ENCODE data around the gene SLC17A1. TPM values are rescaled to one million over a fixed set of nuclear protein-coding genes. Genes with fewer than 3 reads are reported as not detected.
"Not testable (repeated sequence)": the region's sequence is repeated elsewhere in the genome, so short reads cannot be mapped to it uniquely, and the experiment has no call there.

The SLC17A1 gene
- total RNA-seq, 1 donor from 2014 or later = not detected

DNA sequence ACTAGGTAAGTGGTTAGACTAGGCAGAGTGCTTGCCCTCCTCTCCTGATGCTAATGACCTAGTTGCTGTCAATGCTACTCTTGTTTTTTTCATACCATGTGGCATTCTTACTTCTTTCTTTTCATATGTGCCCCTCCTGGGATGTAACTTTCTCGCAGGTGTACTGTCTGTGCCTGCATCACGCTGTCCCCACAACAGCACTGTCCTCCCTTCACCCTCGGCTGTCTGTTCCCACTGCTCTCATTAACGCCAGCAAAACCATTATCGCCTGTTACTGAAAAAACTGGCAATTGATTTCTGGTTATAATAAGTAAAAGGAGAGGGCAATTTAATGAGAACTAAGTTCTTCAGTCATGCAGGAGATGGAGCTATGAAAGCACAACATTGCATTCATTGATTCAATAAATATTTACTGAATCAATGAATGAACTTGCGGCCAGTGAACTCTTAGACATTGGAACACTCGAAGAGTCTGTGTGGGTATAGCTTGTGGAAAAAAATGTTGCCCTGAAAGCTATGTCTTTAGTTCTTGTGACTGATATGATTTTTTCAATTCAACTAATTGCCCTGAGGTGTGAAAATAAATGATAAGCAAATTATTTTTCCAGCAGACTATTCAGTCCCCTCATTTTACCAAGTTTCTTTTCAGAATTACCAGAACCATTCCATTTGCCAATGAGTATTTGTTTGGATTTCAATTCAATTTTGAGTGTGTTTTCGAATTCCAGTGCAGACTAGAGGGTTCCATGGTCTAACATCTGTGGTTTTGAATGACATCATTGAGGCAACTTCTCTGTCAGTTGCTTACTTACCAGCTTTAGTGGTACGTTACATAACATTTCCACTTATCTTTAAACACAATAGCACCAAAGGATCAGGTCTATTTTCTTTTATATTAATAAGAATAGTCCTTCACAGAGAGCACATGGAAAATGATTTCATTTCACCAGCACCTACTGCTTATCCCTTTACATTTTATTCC lies 75.2 kb downstream of the SLC17A1 start:
- no peak for DNase-seq

DNA sequence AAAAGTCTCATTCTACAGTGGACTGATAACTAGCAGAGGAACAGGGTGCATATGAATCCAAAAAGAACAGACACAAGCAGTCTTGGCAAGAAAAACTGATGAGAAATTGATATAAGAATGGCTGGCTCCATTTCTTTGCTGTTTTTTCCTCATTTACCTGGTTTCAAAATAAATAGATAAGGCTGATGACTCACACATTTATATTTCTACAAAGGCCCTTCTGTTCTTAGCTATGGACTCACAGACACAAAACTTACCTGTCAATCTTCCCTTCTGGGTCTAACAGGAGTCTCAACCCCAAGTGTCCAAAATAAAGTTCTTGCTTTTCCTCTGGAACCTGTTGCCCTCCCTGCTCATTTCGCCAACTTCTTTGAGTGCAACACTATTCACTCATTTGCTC lies 76.4 kb downstream of the SLC17A1 start:
- DNase-seq = no peak

DNA sequence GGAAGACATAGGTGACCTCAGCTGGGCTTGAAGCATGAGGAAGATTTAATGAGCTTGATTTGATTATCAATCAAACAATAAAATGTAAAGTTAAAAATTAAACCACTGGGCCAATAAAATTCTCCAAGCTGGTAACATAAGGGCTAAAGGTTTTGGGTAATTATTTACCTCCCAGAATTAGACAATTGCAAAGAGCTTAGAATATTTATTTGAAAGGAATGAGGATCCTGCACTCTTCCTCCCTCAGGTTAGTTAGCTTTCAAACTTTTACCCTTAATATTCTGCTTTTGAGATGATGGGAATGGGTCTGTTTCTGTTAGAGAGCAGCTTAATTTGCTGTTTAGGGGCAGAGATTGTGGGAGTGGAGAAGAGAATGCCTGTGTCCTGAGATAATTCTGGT lies 77.3 kb downstream of the SLC17A1 start, which contains the start of gene SLC17A4:
Gene SLC17A4 (plus strand): TSS at position 208 of the 400 bp plus-strand sequence. CDS start 7,221 bp downstream, outside the sequence.
- no peak for DNase-seq

DNA sequence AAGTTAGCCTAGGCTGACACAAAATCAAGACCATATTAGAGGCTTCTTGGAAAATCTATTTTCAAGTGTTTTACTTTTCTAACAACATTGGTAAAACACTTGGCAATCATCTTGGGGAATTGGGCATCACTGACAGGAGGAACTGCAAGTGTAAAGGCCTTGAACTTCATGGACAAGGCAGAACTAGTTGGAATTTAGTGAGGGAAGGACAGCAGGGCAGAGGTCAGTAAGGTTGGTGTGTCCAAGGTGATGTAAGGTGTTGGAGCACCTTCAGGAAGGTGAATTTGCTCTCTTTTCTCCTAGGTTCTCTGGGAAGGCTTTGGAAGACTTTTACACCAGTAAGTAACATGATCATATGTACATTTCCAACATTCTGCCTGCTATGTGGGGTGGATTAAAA lies 78.8 kb downstream of the SLC17A1 start:
- no peak for DNase-seq

DNA sequence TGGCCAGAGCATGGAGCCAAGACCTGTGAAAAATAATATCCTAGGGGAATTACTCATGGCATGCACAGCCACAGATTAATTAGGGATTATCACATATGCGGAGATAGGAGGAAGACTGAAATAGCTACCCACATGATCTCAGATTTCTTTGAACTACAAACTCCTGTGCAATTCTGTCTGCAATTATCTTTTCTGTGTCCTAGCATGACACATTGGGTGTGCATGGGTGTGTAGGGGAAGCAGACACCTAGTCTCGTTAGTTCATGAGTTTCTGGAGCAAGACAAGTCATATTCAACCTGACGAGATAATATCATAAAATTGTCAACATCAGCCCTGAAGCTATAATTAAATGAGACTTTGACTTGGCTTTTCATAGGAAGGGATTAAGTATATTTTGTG lies 80.9 kb downstream of the SLC17A1 start:
- no peak for DNase-seq

DNA sequence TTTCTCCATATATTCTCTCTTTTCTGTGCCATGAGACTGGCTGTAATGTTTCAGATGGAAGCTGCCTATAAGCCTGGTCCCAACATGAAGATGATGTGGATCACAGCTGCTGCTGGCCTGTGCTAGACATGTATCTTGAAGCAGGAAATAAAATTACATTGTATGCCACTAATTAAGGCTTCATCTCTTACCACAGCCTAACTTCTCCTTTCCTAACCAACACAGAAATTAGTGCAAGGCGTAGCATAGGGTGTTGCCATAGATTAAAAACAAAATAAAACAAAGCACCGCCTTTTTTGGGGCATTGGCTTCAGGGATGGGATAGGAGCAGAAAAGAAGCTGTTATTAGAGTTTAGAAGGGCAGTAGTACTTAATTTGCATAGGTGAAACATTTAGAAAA lies 82.0 kb downstream of the SLC17A1 start:
- DNase-seq = no peak

DNA sequence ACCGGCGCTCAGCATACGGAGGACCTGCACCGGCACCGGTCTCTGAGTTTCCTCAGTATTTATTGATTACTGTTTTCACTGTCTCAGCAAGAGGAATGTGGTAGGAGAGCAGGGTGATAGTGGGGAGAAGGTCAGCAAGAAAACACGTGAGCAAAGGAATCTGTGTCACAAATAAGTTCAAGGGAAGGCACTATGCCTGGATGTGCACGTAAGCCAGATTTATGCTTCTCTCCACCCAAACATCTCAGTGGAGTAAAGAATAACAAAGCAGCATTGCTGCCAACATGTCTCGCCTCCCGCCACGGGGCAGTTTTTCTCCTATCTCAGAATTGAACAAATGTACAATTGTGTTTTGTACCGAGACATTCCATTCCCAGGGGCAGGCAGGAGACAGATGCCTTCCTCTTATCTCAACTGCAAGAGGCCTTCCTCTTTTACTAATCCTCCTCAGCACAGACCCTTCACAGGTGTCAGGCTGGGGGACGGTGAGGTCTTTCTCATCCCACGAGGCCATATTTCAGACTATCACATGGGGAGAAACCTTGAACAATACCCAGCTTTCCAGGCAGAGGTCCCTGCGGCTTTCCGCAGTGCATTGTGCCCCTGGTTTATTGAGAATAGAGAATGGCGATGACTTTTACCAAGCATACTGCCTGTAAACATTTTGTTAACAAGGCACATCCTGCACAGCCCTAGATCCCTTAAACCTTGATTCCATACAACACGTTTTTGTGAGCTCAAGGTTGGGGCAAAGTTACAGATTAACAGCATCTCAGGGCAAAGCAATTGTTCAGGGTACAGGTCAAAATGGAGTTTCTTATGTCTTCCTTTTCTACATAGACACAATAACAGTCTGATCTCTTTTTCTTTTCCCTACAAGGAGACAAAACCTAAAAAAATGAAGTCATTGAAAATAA lies 83.0 kb downstream of the SLC17A1 start:
- DNase-seq = not testable (repeated sequence)

DNA sequence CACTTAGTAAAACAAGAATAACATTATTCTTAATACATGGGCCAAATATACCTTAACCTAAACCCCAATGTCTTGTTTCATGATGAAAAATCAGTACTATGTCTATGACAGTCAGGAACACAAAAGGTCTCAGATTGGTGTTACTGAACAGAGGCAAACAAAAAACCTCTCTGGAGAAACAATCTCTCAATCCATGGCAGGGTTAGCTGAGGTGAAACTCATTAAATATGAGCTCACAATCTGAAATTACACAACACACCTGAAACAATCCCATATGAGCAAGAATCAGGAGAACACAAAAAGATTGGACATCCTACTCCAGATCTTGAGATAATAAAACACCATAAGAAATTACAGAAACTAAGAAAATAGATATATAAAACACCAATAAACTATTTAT lies 83.8 kb downstream of the SLC17A1 start:
- no peak for DNase-seq

DNA sequence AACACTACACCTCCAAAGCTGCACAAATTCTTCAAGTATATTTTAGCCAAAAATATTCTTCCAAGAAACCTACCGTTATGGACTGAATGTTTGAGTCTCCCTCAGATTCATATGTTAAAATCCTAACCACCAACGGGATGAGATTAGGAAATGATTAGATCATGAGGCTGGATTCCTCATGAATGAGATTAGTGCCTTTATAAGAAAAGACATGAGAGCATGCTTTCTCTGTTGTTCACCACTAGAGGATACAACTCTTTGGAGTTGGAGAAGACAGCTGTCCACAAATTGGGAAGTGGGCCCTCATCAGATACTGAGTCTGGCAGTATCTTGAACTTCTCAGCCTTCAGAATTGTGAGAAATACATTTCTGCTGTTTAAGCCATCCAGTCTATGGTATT lies 84.4 kb downstream of the SLC17A1 start:
- no peak for DNase-seq

DNA sequence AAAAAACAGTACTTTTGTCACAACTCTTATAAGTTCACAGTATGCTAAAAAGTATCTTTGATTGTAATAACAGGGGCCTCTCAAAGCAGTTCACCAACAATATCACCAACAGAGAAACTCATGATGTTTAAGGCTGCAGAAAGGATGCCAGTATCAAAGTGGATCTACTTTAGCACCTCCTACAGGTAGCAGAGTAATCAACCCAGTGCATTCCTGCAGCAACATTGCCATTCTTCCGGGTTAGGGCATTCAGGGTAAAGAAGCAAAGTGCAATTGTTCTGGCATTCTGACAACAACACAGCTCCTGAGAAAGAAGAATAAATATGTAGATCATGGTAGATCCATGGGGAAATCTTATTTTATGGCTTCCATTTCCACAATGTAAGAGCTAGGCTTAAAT lies 84.9 kb downstream of the SLC17A1 start:
- no peak for DNase-seq

DNA sequence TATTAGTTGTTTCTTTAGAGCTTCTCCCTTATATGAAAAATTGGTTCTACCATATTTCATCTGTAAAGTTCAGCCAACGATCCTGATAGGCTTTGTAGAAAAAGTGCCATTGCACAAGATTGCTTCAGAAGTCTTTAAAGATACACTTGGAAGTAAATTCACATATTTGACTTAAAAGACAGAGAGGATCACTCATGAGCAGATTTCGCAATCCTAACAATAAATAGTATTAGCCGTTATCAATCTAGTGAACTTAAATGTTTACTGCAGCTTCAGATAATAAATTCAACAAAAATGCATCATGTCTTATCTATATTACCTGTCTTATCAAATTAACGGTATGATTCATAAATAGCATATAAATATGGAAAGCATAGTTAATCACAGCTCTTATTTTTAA lies 86.0 kb downstream of the SLC17A1 start:
- no peak for DNase-seq

DNA sequence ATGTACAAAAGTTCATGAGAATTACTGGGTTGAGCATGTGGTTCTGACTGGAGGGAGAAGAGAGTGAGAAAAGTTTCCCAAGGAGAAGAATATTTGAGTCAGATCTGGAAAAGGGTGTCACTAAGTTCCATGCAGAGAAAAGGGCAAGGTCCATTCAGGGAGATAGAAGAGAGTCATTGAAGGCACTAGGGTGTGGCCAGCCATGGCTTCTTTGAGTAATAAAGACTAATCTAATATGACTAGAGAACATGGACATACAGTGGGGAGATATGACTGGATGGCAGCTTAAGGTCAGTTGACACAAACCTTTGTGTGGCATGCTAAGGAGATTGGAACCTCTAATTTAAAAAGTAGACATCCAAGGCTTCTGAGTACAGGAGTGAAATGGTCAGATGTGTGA lies 88.0 kb downstream of the SLC17A1 start:
- no peak for DNase-seq

DNA sequence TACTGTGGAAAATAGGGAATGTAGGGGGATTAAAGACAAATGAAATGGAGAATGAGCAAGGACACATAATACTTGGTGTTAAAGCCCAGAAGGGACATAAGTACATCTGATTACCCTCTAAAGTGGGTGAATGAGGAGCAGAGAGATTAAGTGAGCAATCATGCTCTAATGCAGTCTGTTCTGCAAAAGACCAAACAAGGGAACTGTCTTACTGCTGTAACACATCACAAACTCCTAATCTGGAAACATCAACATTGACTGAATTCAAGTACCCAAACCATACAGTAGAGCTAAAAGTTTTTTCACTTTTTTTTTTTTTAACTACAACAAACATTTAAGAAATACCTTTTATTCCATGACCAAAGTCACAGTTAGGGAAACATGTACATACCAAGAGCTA lies 96.6 kb downstream of the SLC17A1 start:
- no peak for DNase-seq

Other genes starting within 250 kb of the SLC17A1 start
- 14.3 TPM for gene SCGN, start 179.8 kb downstream of the SLC17A1 start, total RNA-seq
- gene SLC17A4, start 77.3 kb downstream of the SLC17A1 start, total RNA-seq = not detected
- gene SLC17A3, start 42.2 kb upstream of the SLC17A1 start, total RNA-seq = not detected
- not detected for gene SLC17A2, start 98.6 kb upstream of the SLC17A1 start, total RNA-seq
- 0.47 TPM for gene TRIM38, start 130.8 kb upstream of the SLC17A1 start, total RNA-seq

Data from occipital lobe (tissue), 2 donors.